ENCODE measurements around the gene MOK.

Gene MOK

DNA sequence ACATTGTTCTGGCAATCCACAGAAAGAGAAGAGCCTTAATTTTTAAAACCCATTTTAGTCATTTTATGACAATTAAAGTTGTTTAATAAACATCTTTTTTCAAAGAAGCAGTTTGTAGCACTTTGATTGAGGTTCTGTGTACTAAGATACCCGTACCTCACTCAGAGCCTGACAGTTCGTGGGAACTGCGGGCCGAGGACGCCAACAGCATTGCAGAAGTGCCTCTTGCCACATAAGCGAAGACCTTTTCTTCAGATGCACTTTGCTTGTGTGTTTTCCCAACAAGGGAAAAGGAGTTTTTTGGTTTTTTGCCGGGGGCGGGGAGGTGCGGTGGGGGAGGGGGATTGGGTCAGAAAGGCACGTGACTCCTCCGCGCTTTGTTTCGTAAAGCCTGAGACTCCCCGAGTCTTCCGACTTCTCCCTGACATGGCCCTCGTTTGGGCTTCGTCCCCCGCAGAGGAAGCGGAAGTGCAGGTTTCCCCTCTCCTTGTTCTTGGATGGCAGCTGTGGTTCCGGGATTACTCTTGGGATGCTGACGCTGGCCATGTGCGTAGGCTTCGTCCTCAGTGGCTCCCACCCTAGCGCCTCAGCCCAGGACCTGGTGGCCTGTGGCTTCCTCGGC lies 94.4 kb downstream of the MOK start:
- DNase-seq (ENCODE audit: low spot score), result no peak
- TF ChIP-seq, protein P1, sequence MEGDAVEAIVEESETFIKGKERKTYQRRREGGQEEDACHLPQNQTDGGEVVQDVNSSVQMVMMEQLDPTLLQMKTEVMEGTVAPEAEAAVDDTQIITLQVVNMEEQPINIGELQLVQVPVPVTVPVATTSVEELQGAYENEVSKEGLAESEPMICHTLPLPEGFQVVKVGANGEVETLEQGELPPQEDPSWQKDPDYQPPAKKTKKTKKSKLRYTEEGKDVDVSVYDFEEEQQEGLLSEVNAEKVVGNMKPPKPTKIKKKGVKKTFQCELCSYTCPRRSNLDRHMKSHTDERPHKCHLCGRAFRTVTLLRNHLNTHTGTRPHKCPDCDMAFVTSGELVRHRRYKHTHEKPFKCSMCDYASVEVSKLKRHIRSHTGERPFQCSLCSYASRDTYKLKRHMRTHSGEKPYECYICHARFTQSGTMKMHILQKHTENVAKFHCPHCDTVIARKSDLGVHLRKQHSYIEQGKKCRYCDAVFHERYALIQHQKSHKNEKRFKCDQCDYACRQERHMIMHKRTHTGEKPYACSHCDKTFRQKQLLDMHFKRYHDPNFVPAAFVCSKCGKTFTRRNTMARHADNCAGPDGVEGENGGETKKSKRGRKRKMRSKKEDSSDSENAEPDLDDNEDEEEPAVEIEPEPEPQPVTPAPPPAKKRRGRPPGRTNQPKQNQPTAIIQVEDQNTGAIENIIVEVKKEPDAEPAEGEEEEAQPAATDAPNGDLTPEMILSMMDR (IDR thresholded peaks at IDR 0.05; ENCODE audit: extremely low read depth, missing control alignments), result no peak

DNA sequence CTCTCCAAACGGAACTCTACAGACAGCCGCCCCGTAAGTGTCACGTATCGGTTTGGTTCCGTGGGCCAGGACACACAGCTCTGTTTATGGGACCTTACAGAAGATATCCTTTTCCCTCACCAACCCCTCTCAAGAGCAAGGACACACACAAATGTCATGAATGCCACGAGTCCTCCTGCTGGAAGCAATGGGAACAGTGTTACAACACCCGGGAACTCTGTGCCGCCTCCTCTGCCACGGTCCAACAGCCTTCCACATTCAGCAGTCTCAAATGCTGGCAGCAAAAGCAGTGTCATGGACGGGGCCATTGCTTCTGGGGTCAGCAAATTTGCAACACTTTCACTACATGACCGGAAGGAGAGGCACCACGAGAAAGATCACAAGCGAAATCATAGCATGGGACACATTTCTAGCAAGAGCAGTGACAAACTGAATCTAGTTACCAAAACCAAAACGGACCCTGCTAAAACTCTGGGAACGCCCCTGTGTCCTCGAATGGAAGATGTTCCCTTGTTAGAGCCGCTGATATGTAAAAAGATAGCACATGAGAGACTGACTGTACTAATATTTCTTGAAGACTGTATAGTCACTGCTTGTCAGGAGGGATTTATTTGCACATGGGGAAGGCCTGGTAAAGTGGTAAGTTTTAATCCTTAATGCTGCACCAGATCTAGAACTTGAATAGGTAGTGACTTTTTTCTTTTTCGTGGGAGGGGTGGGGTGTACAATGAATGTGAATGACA lies 95.6 kb downstream of the MOK start:
- TF ChIP-seq, protein P1 (IDR thresholded peaks at IDR 0.05; ENCODE audit: extremely low read depth, missing control alignments), result no peak
- DNase-seq (ENCODE audit: low spot score), result no peak

DNA sequence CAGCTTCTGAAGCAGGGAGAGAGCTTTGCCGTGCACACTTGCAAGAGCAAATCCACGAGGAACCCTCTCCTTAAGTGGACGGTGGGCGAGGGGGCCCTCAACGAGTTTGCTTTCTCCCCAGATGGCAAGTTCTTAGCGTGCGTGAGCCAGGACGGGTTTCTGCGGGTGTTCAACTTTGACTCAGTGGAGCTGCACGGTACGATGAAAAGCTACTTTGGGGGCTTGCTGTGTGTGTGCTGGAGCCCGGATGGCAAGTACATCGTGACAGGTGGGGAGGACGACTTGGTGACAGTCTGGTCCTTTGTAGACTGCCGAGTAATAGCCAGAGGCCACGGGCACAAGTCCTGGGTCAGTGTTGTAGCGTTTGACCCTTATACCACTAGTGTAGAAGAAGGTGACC lies 96.2 kb downstream of the MOK start:
- TF ChIP-seq, protein P1 (IDR thresholded peaks at IDR 0.05; ENCODE audit: extremely low read depth, missing control alignments), result no peak
- no peak for DNase-seq (ENCODE audit: low spot score)

DNA sequence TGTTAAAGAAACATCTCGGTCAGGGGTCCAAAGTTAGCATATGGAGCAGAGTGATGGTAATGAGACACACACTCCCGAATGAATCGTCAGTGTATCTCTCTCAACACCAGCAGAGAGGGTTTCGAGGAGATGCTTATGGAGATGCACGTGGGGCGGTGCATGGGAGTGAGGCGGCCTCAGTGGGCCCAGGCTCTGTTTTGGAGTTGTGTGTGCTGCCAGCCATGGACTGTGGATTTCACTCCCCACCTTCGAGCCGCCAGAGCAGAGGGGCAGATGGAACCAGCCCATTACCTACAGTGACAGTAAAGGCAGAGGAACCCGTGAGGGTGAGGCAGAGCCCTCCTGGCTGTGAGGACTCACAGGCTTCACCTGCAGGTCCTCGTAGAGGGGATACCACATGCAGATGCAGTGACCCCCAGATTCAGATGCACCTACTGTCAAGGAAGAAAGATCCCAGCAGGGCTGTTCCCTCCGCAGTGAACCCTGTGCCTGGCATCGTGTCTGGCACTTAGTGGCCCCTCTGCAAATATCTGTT lies 97.1 kb downstream of the MOK start:
- TF ChIP-seq, protein P1 (IDR thresholded peaks at IDR 0.05; ENCODE audit: extremely low read depth, missing control alignments), result no peak
- no peak for DNase-seq (ENCODE audit: low spot score)

DNA sequence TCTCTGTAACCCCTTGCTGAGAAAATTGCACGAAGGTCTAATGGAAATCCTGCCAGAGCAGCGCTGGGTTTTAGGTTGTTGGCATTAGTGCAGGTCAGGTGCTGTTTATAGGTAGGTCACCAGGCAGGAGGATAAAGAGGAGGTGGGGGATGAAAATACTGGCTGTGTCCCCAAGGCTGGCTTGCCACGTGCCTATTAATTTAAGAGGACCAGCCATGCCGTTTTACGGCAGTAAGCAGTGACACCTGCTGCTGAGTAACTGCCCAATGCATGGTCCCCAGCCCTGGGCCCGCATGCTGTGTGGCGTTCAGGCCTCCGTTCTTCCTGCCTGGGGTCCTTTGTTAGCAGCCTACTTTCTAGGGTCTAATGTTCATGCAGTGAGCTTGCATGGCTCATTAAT lies 98.0 kb downstream of the MOK start:
- TF ChIP-seq, protein P1 (IDR thresholded peaks at IDR 0.05; ENCODE audit: extremely low read depth, missing control alignments), result no peak
- DNase-seq (ENCODE audit: low spot score), result no peak

DNA sequence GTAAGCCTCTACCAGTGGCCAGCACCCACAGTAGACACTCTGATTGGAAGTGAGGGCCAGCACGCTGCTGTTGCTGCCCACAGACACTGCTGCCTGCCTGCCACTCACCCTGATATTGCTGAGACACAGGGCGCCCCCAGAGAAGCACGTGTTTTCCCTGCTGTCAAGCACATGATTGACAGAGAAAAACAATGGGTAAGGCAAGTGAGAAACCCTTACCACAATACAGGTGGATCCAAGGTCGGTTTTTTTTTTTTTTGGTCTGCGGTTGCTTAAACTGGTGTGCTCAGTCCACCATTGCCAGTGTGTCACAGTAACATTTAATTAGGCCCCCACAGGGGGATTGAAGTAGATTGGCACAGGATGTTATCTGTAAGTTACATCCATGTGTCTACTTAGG lies 99.4 kb downstream of the MOK start:
- no peak for DNase-seq (ENCODE audit: low spot score)
- TF ChIP-seq, protein P1 (IDR thresholded peaks at IDR 0.05; ENCODE audit: extremely low read depth, missing control alignments), result no peak

DNA sequence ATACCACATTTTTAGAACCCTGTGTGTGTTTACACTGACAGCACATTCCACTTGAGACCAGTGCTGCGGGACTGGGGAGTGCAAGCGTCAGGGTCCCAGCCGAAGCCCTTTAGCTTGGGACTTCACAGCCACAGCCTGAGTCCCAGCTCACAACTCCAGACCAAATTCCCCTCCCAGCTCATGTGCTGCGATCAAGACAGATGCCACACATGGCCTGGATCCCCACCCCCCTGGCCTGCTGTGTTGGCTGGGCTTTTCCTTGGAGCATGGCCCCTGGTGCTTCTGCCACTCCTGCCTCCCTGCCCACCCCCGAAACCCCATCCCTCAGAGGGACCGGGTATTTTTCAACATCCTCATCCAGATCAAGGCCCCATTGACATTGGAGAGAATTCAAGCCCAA lies 101.6 kb downstream of the MOK start:
- no peak for DNase-seq (ENCODE audit: low spot score)
- TF ChIP-seq, protein P1 (IDR thresholded peaks at IDR 0.05; ENCODE audit: extremely low read depth, missing control alignments), result no peak
